HEK293 (cell line): ENCODE data around the gene MIR17HG.

Experiments used
- SALL2 ChIP-seq: fragments of 450-650 bp; formaldehyde crosslinking; IDR thresholded peaks from 2 replicates; pipeline ENCODE4 v1.5.0; 2017; ENCODE audit warnings: missing biosample characterization, mild to moderate bottlenecking, missing genetic modification characterization, borderline replicate concordance
- SP2 ChIP-seq: fragments of 450-650 bp; formaldehyde crosslinking; IDR thresholded peaks from 2 replicates; pipeline ENCODE4 v1.5.1; 2016; ENCODE audit warnings: missing biosample characterization, missing genetic modification characterization
- ZBTB7A ChIP-seq: fragments of 450-650 bp; formaldehyde crosslinking; IDR thresholded peaks from 2 replicates; pipeline ENCODE4 v1.5.1; 2016; ENCODE audit warnings: low read depth, missing biosample characterization, missing genetic modification characterization
- ZFP37 ChIP-seq: fragments of 450-650 bp; formaldehyde crosslinking; IDR thresholded peaks from 2 replicates; pipeline ENCODE4 v1.5.1; 2016; ENCODE audit warnings: missing biosample characterization, missing genetic modification characterization
- ZNF138 ChIP-seq: fragments of 450-650 bp; formaldehyde crosslinking; IDR thresholded peaks from 2 replicates; pipeline ENCODE4 v1.5.1; 2016; ENCODE audit warnings: missing biosample characterization, missing genetic modification characterization, borderline replicate concordance
- ZNF174 ChIP-seq: fragments of 450-650 bp; formaldehyde crosslinking; IDR thresholded peaks from 2 replicates; pipeline ENCODE4 v1.5.0; 2017; ENCODE audit warnings: missing biosample characterization, mild to moderate bottlenecking, missing genetic modification characterization
- ZNF184 ChIP-seq: fragments of 450-650 bp; IDR thresholded peaks from 2 replicates; pipeline ENCODE4 v1.5.1; 2018; ENCODE audit warnings: missing biosample characterization, mild to moderate bottlenecking, missing genetic modification characterization
- ZNF214 ChIP-seq: fragments of 450-650 bp; formaldehyde crosslinking; IDR thresholded peaks from 2 replicates; pipeline ENCODE4 v1.5.1; 2017; ENCODE audit warnings: missing biosample characterization, mild to moderate bottlenecking, missing genetic modification characterization, borderline replicate concordance
- TF ChIP-seq, protein P1 (sequence below): fragments of 450-650 bp; formaldehyde crosslinking; IDR thresholded peaks from 2 replicates; pipeline ENCODE4 v1.5.1; 2016; ENCODE audit warnings: missing biosample characterization, missing genetic modification characterization
- TF ChIP-seq, protein P2 (sequence below): sonication (generic); formaldehyde crosslinking; IDR thresholded peaks from 2 replicates; pipeline ENCODE4 v1.8.1; 2022; ENCODE audit warnings: mild to moderate bottlenecking, moderate library complexity, missing genetic modification reagents
- TF ChIP-seq, protein P3 (sequence below): fragments of 450-650 bp; formaldehyde crosslinking; IDR thresholded peaks from 2 replicates; pipeline ENCODE4 v1.5.1; 2016; ENCODE audit warnings: missing biosample characterization, missing genetic modification characterization
- TF ChIP-seq, protein P4 (sequence below): fragments of 450-650 bp; formaldehyde crosslinking; IDR thresholded peaks from 2 replicates; pipeline ENCODE4 v1.5.1; 2017; ENCODE audit warnings: missing biosample characterization, missing genetic modification characterization
- TF ChIP-seq, protein P5 (sequence below): fragments of 450-650 bp; formaldehyde crosslinking; IDR thresholded peaks from 2 replicates; pipeline ENCODE4 v1.5.1; 2016; ENCODE audit warnings: missing biosample characterization, missing genetic modification characterization

DNA sequence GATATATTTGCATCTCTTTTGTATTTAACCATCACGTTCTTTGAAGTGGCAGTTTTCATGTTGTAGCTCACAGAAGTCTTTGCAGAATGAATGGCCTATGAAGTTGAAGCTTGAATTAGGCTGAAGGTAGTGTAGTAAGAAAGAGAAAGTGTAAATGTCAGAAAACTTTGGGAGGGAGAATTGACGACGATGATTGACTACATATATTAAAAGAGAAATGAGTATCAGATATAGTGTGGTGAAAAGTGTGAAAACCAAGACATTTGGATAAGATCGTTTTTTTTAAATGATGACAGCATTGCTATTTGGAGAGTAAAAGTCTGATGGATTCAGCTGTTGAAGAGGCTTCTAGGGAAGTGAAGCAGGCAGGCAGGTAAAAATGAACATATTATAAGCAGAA is 36.3 kb downstream of the MIR17HG start:
- no peak for TF ChIP-seq ZNF214 (tag by site-specific recombination)
- no peak for TF ChIP-seq SP2 (tag by site-specific recombination)
- TF ChIP-seq ZBTB7A (tag by site-specific recombination): no peak
- TF ChIP-seq ZFP37: no peak
- no peak for TF ChIP-seq ZNF184 (tag by site-specific recombination)
- no peak for TF ChIP-seq ZNF174
- TF ChIP-seq, protein P1, sequence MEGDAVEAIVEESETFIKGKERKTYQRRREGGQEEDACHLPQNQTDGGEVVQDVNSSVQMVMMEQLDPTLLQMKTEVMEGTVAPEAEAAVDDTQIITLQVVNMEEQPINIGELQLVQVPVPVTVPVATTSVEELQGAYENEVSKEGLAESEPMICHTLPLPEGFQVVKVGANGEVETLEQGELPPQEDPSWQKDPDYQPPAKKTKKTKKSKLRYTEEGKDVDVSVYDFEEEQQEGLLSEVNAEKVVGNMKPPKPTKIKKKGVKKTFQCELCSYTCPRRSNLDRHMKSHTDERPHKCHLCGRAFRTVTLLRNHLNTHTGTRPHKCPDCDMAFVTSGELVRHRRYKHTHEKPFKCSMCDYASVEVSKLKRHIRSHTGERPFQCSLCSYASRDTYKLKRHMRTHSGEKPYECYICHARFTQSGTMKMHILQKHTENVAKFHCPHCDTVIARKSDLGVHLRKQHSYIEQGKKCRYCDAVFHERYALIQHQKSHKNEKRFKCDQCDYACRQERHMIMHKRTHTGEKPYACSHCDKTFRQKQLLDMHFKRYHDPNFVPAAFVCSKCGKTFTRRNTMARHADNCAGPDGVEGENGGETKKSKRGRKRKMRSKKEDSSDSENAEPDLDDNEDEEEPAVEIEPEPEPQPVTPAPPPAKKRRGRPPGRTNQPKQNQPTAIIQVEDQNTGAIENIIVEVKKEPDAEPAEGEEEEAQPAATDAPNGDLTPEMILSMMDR (tag by site-specific recombination): no peak
- TF ChIP-seq, protein P2, sequence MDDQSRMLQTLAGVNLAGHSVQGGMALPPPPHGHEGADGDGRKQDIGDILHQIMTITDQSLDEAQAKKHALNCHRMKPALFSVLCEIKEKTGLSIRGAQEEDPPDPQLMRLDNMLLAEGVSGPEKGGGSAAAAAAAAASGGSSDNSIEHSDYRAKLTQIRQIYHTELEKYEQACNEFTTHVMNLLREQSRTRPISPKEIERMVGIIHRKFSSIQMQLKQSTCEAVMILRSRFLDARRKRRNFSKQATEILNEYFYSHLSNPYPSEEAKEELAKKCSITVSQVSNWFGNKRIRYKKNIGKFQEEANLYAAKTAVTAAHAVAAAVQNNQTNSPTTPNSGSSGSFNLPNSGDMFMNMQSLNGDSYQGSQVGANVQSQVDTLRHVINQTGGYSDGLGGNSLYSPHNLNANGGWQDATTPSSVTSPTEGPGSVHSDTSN: no peak
- TF ChIP-seq, protein P3, sequence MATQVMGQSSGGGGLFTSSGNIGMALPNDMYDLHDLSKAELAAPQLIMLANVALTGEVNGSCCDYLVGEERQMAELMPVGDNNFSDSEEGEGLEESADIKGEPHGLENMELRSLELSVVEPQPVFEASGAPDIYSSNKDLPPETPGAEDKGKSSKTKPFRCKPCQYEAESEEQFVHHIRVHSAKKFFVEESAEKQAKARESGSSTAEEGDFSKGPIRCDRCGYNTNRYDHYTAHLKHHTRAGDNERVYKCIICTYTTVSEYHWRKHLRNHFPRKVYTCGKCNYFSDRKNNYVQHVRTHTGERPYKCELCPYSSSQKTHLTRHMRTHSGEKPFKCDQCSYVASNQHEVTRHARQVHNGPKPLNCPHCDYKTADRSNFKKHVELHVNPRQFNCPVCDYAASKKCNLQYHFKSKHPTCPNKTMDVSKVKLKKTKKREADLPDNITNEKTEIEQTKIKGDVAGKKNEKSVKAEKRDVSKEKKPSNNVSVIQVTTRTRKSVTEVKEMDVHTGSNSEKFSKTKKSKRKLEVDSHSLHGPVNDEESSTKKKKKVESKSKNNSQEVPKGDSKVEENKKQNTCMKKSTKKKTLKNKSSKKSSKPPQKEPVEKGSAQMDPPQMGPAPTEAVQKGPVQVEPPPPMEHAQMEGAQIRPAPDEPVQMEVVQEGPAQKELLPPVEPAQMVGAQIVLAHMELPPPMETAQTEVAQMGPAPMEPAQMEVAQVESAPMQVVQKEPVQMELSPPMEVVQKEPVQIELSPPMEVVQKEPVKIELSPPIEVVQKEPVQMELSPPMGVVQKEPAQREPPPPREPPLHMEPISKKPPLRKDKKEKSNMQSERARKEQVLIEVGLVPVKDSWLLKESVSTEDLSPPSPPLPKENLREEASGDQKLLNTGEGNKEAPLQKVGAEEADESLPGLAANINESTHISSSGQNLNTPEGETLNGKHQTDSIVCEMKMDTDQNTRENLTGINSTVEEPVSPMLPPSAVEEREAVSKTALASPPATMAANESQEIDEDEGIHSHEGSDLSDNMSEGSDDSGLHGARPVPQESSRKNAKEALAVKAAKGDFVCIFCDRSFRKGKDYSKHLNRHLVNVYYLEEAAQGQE (tag by site-specific recombination): no peak
- no peak for TF ChIP-seq ZNF138 (tag by site-specific recombination)
- TF ChIP-seq, protein P4, sequence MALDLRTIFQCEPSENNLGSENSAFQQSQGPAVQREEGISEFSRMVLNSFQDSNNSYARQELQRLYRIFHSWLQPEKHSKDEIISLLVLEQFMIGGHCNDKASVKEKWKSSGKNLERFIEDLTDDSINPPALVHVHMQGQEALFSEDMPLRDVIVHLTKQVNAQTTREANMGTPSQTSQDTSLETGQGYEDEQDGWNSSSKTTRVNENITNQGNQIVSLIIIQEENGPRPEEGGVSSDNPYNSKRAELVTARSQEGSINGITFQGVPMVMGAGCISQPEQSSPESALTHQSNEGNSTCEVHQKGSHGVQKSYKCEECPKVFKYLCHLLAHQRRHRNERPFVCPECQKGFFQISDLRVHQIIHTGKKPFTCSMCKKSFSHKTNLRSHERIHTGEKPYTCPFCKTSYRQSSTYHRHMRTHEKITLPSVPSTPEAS: no peak
- no peak for TF ChIP-seq SALL2 (tag by site-specific recombination)
- TF ChIP-seq, protein P5, sequence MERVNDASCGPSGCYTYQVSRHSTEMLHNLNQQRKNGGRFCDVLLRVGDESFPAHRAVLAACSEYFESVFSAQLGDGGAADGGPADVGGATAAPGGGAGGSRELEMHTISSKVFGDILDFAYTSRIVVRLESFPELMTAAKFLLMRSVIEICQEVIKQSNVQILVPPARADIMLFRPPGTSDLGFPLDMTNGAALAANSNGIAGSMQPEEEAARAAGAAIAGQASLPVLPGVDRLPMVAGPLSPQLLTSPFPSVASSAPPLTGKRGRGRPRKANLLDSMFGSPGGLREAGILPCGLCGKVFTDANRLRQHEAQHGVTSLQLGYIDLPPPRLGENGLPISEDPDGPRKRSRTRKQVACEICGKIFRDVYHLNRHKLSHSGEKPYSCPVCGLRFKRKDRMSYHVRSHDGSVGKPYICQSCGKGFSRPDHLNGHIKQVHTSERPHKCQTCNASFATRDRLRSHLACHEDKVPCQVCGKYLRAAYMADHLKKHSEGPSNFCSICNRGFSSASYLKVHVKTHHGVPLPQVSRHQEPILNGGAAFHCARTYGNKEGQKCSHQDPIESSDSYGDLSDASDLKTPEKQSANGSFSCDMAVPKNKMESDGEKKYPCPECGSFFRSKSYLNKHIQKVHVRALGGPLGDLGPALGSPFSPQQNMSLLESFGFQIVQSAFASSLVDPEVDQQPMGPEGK (tag by site-specific recombination): no peak
